Activated gamma-delta T cell treated with Interleukin-2 at 50 U/mL for 16 hours (primary cell): ENCODE data around the gene SLC25A6.
"Not testable (repeated sequence)": the region's sequence is repeated elsewhere in the genome, so short reads cannot be mapped to it uniquely, and the experiment has no call there.

Experiments used
- DNase-seq: peaks from one replicate; pipeline ENCODE4 v3.0.0-alpha.2; 2020

The SLC25A6 gene

DNA sequence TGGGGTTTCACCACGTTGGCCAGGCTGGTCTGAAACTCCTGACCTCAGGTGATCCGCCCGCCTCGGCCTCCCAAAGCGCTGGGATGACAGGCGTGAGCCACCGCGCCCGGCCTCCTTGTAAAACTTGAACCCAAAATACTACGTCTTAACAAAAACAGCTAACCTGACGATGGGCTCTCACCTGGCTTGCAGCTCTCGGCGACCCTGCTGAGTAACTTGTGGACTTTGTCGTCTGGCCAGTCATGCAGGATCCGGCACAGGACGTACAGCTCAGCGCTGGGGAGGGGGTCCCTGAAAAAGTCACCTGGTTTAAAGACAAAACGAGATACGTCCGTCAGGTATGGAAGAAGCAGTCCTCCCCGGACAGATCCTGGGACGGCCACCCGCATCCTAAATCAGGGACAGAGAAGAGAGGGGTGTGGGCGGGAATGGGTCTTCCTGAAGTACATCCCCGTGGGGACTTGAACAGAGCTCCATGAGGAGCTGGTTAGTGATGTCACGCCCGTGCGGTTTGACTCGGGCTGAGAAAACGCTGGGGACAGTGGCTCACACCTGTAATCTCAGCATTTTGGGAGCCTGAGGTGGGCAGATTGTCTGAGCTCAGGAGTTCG lies 20.7 kb upstream of the SLC25A6 start:
- no peak for DNase-seq

DNA sequence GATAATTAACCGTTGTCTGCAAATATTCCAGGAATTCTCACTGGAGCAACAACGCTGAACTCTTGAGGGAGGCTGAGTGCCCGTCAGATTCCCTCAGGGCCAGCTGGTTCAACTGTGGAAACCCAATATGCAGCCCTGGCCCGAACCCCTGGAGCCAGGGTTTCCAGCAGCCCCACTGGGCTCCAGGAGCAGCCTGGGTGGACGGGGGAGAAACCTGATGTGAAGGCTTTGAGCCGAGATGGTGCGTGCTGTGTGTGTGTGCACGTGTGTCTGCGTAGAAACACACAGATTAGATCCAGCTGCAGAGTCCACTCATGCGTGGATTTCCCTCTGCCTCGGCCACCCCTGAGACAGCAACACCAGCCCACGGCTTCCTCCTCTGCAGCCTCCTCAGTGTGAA lies 19.4 kb upstream of the SLC25A6 start:
- no peak for DNase-seq

DNA sequence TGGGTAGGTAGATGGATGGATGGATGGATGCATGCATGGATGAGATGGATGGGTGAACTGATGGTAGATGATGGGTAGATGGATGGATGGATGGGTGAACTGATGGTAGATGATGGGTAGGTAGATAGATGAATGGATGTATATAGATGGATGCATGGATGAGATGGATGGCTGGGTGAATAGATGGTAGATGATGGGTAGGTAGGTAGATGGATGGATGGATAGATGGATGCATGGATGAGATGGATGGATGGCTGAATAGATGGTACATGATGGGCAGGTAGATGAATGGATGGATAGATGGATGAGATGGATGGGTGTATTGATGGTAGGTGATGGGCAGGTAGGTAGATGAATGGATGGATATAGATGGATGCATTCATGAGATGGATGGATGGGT lies 15.1 kb upstream of the SLC25A6 start:
- DNase-seq = no peak

DNA sequence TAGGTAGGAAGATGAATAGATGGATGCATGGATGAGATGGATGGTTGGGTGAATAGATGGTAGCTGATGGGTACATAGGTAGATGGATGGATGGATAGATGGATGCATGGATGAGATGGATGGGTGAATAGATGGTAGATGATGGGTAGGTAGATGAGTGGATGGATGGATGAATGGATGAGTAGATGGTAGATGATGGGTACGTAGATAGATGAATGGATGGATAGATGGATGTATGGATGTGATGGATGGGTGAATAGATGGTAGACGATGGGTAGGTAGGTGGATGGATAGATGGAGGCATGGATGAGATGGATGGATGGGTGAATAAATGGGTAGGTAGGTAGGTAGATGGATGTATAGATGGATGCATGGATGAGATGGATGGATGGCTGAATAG lies 13.9 kb upstream of the SLC25A6 start:
- not testable (repeated sequence) for DNase-seq

DNA sequence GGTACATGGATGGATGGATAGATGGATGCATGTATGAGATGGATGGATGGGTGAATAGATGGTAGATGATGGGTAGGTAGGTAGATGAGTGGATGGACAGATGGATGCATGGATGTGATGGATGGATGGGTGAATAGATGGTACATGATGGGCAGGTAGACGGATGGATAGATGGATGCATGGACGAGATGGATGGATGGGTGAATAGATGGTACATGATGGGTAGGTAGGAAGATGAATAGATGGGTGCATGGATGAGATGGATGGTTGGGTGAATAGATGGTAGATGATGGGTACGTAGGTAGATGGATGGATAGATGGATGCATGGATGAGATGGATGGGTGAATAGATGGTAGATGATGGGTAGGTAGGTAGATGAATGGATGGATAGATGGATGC lies 12.0 kb upstream of the SLC25A6 start:
- not testable (repeated sequence) for DNase-seq

DNA sequence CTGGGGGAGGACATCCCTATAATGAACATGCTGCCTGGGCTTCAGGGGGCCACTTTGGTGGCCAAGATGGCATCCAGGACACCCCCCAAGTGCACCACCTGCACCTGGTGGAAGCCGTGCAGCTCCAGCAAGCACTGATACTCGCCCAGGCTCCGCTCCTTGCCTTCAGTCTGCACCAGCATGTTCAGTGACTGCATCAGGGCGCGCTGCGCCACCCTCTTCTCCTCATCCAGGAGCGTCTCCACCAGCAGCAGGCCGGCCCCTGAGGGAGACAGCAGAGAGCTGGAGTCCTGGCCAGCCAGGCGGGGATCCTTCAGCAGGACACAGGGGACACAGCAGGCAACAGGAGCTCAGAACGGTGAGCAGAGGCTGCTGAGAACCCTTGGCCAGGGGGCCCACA lies 11.3 kb upstream of the SLC25A6 start:
- DNase-seq = no peak

DNA sequence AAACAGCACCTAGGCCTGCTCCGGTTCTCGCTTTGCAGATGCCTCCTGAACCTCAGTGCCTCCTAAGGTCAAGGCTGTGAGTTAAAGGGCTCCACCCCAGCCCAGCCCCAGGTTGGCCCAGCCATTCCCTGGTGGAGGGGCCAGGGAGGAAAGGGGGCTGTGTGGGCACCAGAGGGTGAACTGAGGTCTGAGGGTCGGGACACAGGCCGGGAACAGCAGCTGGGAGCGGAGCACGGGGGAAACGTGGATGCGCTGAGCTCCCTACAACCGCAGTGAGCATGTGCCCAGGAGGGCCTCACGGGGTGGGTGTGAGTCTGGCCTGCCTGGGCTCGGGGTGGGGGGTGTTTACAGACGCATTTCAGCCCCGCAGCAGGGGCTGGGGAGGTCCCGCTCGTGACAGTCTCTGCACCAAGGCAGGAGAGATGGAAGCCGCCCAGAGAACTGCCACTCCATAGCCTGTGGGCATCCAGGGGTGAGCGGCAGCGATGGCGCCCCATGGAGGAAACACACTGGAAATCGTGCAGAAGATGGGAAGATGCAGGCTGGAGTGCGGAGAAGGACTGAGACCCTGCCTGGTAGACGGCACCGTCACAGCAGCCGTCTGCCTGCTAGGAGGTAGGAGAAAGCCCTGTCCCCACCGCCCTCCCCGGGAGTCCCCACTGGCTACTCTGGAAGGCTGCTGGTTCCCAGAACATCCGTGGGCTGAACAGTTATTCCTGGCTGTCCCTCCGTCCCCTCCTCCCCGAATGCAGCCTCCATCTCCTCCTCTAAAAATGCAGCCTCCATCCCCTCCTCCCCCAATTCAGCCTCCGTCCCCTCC lies 9.9 kb upstream of the SLC25A6 start:
- no peak for DNase-seq

DNA sequence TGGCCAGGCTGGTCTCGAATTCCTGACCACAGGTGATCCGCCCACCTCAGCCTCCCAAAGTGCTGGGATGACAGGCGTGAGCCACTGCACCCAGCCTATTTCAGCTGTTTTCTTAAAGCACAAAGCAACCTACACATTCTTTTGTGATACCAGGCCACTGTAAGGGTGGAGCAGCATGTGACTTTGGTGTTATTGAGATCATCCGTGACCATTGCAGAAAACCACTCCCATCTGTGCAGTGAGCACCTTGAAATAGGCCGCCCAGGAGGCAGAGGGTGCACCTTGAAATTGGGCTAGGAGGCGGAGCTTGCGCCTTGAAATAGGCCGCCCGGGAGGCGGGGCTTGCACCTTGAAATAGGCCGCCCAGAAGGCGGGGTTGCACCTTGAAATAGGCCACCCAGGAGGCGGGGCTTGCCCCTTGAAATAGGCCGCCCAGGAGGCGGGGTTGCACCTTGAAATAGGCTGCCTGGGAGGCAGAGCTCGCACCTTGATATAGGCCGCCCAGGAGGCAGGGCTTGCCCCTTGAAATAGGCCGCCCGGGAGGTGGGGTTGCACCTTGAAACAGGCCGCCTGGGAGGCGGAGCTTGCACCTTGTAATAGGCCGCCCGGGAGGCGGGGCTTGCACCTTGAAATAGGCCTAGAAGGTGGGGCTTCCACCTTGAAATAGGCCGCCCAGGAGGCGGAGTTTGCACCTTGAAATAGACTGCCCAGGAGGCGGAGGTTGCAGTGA lies 9.0 kb upstream of the SLC25A6 start:
- DNase-seq = no peak

DNA sequence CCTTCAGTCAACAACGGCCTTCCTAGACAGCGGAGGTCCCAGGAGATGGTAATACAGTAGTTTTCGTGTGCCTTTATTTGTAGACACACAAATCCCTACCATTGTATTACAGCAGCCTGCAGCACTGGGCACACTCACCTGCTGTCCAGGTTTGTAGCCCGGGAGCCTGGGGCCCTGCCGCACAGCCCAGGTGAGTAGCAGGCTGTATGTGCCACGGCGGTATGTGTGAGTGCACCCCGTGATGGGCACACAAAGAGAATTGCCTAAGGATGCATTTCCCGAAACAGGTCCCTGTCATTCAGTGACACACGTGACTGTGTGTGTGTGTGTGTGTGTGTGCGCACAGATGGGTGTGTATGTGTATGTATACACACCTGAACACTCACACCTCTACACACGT lies 8.1 kb upstream of the SLC25A6 start:
- DNase-seq = no peak

DNA sequence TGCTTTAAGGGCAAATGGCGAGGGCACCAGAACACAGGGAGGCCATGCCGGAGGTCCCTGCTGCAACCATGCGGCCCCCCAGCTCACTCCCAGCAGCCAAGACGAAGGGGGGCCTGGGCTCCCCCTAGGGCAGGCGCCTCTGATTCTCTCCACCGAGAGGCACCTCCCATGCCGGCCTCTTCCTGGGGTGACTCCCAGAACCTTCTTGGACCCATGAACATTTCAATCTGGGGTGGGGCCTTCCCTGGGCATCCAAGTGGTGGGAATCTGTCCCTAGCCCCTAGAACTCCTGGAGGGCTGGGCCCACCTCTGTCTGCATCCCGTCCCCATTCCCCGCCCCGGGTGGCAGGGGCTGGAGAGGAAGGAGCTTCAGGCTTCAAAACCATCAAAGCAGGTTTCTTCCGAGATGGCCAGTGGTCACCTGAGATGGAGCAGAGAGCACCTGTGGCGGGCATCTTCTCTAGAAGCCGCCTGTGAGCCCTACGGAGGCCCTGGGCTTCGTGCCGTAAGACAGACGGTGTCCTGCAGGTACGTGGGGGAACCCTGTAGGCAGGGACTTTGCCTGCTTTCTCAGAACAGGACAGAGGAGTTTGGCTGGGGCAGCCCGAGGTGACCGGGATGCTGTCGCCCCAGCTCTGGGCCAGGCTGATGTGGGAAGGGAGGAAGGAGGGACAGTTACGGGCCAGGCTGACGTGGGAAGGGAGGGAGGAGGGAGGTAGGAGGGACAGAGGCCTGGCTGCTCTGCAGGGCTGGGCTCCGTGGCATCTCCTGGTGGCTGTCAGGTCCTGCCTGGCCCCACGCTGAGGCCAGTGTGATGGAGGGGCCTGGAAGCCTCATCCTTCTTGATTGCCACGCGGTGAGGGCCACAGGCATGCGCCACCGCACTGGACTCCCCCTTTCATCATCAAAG lies 6.8 kb upstream of the SLC25A6 start:
- no peak for DNase-seq

DNA sequence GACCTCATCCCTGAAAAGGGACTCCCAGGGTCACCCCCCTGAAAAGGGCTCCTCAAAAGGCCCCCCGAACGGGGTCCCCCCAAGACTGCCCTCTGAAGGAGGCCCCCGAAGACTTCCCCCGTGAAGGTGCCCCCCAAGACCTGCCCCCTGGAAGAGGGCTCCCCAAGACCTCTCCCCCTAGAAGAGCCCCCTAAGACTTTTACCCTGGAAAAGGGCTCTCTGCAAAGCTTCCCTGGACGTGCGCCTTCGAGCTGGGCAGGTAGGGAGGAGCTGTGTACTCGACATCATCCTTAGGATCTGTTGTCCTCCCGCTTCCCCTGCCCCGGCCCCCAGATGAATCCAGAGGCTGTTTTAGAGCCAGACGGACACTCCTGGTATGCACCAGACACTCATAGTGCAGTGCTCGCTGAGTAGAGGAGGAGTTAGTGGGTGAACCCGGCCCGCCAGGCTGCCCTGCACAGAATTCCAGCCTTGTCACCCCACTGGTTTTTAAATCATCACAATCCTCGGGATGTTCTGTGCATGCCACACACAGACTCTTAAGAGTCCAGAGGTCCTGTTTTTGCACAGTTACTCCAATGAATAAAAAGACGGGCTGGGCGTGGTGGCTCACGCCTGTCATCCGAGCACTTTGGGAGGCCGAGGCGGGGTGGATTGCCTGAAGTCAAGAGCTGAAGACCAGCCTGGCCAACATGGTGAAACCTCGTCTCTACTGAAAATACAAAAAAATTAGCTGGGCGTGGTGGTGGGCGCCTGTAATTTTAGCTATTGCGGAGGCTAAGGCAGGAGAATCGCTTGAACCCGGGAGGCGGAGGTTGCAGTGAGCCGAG lies 5.7 kb upstream of the SLC25A6 start:
- no peak for DNase-seq

DNA sequence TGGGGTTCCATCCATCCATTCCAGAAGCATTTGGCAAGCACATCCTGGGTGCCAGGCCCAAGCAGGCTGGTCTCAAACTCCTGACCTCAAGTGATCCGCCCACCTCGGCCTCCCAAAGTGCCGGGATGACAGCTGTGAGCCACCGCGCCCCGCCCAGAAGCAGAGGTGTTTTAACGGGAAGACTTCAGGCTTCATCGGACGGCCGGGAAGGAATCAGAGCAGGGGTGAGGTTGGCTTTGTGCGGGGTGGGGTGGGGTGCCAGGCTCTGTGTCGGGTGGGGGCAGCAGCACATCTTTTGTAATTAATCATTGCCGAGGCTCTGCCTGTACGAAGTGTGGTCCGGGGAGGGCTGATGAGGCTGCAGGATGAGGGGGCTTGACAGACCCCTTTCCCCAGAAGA lies 5.1 kb upstream of the SLC25A6 start:
- DNase-seq = no peak

DNA sequence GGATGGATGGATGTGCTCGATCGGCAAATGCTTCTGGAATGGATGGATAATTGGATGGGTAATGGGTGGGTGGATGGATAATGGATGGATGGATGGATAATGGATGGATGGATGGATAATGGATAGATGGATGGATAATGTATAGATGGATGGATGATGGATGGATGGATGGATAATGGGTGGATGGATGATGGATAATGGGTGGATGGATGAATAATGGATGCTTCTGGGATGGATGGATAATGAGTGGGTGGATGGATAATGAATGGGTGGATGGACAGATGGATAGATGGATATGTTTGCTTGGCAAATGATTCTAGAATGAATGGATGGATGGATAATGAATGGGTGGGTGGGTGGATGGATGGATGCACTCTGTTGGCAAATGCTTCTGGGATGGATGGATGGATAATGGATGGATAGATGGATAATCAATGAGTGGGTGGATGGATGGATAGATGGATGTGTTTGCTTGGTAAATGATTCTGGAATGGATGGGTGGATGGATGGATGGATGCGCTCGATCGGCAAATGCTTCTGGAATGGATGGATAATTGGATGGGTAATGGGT lies 3.8 kb upstream of the SLC25A6 start:
- DNase-seq = no peak

DNA sequence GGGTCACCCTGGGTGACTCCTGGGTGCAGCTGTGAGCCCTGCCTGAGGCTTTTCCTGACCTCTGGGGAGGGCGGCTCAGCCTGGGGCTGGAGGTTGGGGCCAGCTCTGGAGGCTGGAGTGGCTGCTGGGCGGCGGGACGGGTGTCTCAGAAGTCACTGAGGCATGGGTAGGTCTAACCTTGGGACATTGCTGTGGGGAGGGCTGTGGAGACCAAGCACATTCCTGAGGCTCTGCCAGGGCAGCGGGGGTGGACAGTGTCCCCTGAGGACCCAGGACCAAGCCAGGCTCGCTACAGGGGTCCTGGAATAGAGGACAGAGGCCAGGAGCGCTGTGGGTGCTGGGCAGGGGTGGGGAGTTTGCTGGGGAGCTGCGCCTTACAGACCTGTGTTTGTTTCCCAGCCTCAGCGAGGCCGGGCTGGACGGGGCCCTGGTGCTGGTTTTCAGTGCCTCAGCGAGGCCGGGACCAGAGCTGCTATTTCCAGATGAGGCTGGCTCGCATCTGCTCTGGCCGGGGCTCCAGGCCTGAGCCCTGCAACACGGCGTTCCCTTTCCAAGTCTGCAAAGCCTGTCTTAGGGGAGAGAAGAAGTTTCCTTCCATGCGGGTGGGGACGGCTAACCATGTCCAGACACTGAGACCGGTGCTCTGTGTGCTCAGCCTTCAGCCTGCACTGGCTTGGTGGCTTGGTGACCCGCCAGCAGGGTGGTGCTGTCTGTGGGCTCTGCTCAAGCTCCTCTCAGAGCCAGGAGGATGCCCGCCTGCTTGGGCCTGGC lies 3.0 kb upstream of the SLC25A6 start:
- no peak for DNase-seq

DNA sequence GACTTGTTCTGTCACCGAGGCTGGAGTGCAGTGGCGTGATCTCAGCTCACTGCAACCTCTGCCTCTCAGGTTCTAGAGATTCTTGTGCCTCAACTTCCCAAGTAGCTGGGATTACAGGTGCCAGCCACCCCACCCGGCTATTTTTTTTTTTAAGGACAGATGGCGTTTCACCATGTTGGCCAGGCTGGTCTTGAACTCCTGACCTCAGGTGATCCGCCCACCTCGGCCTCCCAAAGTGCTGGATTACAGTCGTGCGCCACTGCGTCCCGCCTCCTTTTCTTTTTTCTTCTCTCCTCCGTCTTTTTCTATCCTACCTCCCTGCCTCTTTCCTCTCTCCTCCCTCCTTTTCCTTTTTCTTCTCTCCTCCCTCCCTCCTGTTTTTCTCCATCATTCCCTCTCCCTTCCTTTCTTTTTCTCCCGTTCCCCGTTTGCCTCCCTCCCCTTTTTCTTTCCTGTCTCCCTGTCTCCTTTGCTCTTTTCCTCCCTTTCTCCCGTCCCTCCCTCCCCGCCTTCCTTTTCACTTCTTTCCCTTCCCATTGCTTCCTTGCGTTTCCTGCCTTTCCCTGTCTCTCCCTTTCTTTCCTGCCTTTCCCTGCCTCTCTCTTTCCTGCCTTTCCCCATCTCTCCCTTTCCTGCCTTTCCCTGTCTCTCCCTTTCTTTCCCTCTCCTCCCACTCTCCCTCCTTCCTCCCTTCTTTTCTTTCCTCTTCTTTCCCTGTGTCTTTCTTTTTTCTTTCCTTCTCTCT lies 2.1 kb upstream of the SLC25A6 start:
- no peak for DNase-seq

DNA sequence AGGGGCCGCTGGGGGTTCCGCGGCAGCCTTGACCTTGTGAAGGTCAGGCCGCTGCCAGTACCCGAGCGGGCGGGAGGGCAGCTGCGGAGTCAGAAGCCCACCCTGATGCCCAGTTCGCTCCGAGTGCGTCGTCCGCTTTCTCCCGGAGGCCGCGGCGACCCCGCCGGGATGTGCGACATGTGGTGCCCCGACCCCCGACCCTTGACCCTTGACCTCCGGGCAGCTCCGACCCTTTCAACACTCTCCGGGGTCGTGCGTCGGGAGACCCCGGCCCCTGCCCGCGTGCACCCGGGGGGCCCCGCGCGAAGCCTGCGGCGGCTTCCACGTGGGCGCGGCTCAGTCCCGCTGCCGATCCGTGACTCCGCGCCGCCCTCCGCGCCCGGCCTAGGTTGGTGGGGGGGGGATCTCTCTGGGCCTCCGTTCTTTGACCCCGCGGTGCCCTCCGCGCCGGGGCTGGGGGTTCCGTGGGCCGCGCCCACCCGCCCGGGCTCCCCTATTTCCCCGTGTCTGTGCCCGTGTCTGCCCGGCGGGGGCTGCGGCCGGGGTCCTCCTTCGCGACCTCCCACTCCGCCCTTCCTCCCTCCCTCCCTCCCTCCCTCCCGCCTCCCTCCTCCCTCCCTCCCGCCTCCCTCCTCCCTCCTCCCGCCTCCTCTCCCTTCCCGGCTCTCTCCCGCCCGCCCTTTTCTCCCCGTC lies 609 bp upstream of the SLC25A6 start:
- DNase-seq = no peak

DNA sequence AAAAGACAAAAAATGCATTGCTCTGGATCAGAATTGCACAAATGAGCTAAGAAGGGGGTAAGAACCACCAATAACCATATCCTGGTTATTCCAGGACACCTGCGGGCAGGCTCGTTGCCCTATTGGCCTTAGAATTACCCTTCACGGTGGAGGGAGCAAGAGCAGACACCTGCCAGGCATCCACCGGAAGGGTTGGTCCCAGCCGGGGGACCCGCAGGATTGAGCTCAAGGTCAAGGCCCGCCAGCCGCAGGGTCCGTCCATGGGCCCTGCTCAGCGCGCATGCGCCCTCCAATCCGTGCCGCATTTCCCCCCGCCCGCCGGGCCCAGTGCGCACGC lies 575 bp downstream of the SLC25A6 start:
- peak; percentile 92 for DNase-seq

DNA sequence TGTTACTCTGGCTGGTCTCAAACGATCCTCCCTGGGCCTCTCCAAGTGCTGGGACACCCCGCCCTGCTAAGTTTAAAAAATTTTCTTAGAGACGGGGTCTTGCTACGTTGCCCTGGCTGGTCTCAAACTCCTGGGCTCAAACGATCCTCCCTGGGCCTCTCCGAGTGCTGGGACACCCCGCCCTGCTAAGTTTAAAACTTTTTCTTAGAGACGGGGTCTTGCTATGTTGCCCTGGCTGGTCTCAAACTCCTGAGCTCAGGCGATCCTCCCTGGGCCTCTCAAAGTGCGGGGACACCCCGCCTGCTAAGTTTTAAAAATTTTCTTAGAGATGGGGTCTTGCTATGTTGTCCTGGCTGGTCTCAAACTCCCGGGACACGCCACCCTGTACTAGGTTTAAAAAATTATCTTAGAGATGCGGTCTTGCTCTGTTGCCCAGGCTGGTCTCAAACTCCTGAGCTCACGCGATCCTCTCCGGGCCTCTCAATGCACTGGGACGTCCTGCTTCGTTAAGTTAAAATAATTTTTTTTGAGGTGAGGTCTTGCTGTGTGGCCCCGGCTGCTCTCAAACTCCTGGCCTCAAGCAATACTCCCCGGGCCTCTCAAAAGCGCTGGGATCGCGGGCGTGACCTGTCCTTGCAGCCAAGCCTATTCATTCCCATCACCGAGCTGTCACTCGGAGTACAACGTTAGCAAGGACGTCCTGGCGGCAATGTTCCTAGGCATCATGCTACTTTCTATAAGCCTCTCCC lies 1.1 kb downstream of the SLC25A6 start:
- no peak for DNase-seq

DNA sequence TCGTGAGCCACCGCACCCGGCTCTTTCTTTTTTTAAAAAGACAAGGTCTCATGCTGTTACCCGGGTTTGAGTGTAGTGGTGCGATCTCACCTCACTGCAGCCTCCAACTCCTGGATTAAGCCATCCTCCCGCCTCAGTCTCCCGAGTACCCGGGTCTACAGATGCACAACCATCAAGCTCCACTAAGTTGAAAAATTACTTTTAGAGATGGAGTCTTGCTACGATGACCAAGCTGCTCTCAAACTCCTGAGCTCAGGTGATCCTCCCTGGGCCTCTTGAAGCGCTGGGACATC lies 2.0 kb downstream of the SLC25A6 start:
- no peak for DNase-seq
